H9 (cell line): ENCODE measurements around the gene HSPA2. TPM values are rescaled to one million over a fixed set of nuclear protein-coding genes. Genes with fewer than 3 reads are reported as not detected.

Experiments
- DNase-seq: peaks from one replicate; pipeline ENCODE4 v3.0.0-alpha.2; 2017
- H2AFZ ChIP-seq: one replicate; pipeline ENCODE4 v1.6.1; 2013; ENCODE audit warnings: mild to moderate bottlenecking, low read length, control low read depth, moderate library complexity
- H2AK5ac ChIP-seq: 2 replicates; pipeline ENCODE4 v1.6.1; 2013; ENCODE audit warnings: low read length, control low read depth, mixed read lengths; ENCODE audit not compliant: insufficient read length
- H2BK120ac ChIP-seq: one replicate; pipeline ENCODE4 v1.6.1; 2013; ENCODE audit warnings: low read depth, mild to moderate bottlenecking, low read length, control low read depth, inconsistent platforms; ENCODE audit not compliant: poor library complexity, severe bottlenecking
- H2BK12ac ChIP-seq: 2 replicates; pipeline ENCODE4 v1.6.1; 2013; ENCODE audit warnings: low read length, control low read depth, mixed read lengths, low read depth; ENCODE audit not compliant: insufficient read length
- H2BK15ac ChIP-seq: 2 replicates; pipeline ENCODE4 v1.6.1; 2013; ENCODE audit warnings: low read depth, low read length, control low read depth
- H2BK20ac ChIP-seq: one replicate; pipeline ENCODE4 v1.6.1; 2013; ENCODE audit warnings: low read depth, mild to moderate bottlenecking, low read length, control low read depth, inconsistent platforms; ENCODE audit not compliant: poor library complexity, severe bottlenecking
- H2BK5ac ChIP-seq: 2 replicates; pipeline ENCODE4 v1.6.1; 2013; ENCODE audit warnings: low read length, control low read depth, mixed read lengths; ENCODE audit not compliant: insufficient read length
- H3K14ac ChIP-seq: 2 replicates; pipeline ENCODE4 v1.6.1; 2013; ENCODE audit warnings: low read length, control low read depth; ENCODE audit not compliant: insufficient read depth
- H3K18ac ChIP-seq: 2 replicates; pipeline ENCODE4 v1.6.1; 2013; ENCODE audit warnings: low read depth, mild to moderate bottlenecking, mixed read lengths, low read length, control low read depth; ENCODE audit not compliant: insufficient read length
- H3K23ac ChIP-seq: 2 replicates; pipeline ENCODE4 v1.6.1; 2013; ENCODE audit warnings: low read length, control low read depth, mixed read lengths, low read depth; ENCODE audit not compliant: insufficient read length
- H3K23me2 ChIP-seq: 2 replicates; pipeline ENCODE4 v1.6.1; 2013; ENCODE audit warnings: low read depth, mild to moderate bottlenecking, mixed read lengths, low read length, control low read depth; ENCODE audit not compliant: insufficient read length, poor library complexity, severe bottlenecking
- H3K27ac ChIP-seq: 2 replicates; pipeline ENCODE4 v1.5.1; 2013; ENCODE audit warnings: low read length, control low read depth, mixed read lengths, low read depth; ENCODE audit not compliant: insufficient read length
- H3K27me3 ChIP-seq: 2 replicates; pipeline ENCODE4 v1.6.1; 2013; ENCODE audit warnings: low read length, control low read depth, inconsistent platforms; ENCODE audit not compliant: insufficient read depth
- H3K4ac ChIP-seq: 2 replicates; pipeline ENCODE4 v1.6.1; 2013; ENCODE audit warnings: low read depth, mild to moderate bottlenecking, control low read depth, inconsistent platforms, low read length, moderate library complexity
- H3K4me1 ChIP-seq: 2 replicates; pipeline ENCODE4 v1.6.1; 2013; ENCODE audit warnings: low read length, control low read depth, inconsistent platforms; ENCODE audit not compliant: insufficient read depth
- H3K4me2 ChIP-seq: 2 replicates; pipeline ENCODE4 v1.6.1; 2013; ENCODE audit warnings: low read length, control low read depth, mixed read lengths; ENCODE audit not compliant: insufficient read length, insufficient read depth
- H3K56ac ChIP-seq: 2 replicates; pipeline ENCODE4 v1.6.1; 2013; ENCODE audit warnings: low read depth, mild to moderate bottlenecking, mixed read lengths, low read length, control low read depth; ENCODE audit not compliant: insufficient read length
- H3K79me1 ChIP-seq: 2 replicates; pipeline ENCODE4 v1.6.1; 2013; ENCODE audit warnings: low read depth, mild to moderate bottlenecking, moderate library complexity, low read length, control low read depth, inconsistent platforms; ENCODE audit not compliant: insufficient read depth, poor library complexity, severe bottlenecking
- H3K79me2 ChIP-seq: 2 replicates; pipeline ENCODE4 v1.6.1; 2013; ENCODE audit warnings: low read length, control low read depth, inconsistent platforms; ENCODE audit not compliant: insufficient read depth
- H3K9ac ChIP-seq: 2 replicates; pipeline ENCODE4 v1.6.1; 2013; ENCODE audit warnings: low read length, control low read depth, mixed read lengths; ENCODE audit not compliant: insufficient read length; ENCODE audit errors: extremely low read depth
- H3K9me3 ChIP-seq: one replicate; pipeline ENCODE4 v1.6.1; 2013; ENCODE audit warnings: low read depth, low read length, inconsistent platforms; ENCODE audit not compliant: control insufficient read depth
- H3T11ph ChIP-seq: one replicate; pipeline ENCODE4 v1.6.1; 2013; ENCODE audit warnings: mild to moderate bottlenecking, low read length, control low read depth, inconsistent platforms
- H4K20me1 ChIP-seq: one replicate; pipeline ENCODE4 v1.6.1; 2013; ENCODE audit not compliant: control insufficient read depth, insufficient read length, insufficient read depth
- H4K5ac ChIP-seq: 2 replicates; pipeline ENCODE4 v1.6.1; 2013; ENCODE audit warnings: low read depth, mild to moderate bottlenecking, mixed read lengths, low read length, control low read depth; ENCODE audit not compliant: insufficient read length
- H4K8ac ChIP-seq: replicated peaks from 2 replicates; pipeline ENCODE4 v1.6.1; 2013; ENCODE audit warnings: low read length, control low read depth, mixed read lengths, low read depth; ENCODE audit not compliant: insufficient read length
- H4K91ac ChIP-seq: 2 replicates; pipeline ENCODE4 v1.6.1; 2013; ENCODE audit warnings: low read depth, mild to moderate bottlenecking, moderate library complexity, mixed read lengths, low read length, control low read depth; ENCODE audit not compliant: insufficient read length
- H3K27ac Mint-ChIP-seq, 3 experiments: 2 replicates in 2 of 3; 3 replicates in 1 of 3; pipeline ENCODE4 v1.8.0; 2020 to 2021; ENCODE audit warnings: mixed read lengths in 3 of 3, mild to moderate bottlenecking in 1 of 3, moderate library complexity in 1 of 3
- H3K27me3 Mint-ChIP-seq: 2 replicates; pipeline ENCODE4 v1.8.0; 2021; ENCODE audit warnings: low read depth, mild to moderate bottlenecking, moderate library complexity, mixed read lengths
- H3K36me3 Mint-ChIP-seq, 3 experiments: 2 replicates in 2 of 3; 3 replicates in 1 of 3; pipeline ENCODE4 v1.8.0; 2020 to 2021; ENCODE audit warnings: low read depth in 3 of 3, mixed read lengths in 3 of 3; ENCODE audit not compliant: insufficient read depth in 1 of 3
- H3K4me1 Mint-ChIP-seq, 2 experiments: 2 replicates each; pipeline ENCODE4 v1.8.0; 2020; ENCODE audit warnings: mixed read lengths in 2 of 2
- H3K4me3 Mint-ChIP-seq, 2 experiments: 2 replicates in 1 of 2; 3 replicates in 1 of 2; pipeline ENCODE4 v1.8.0; 2020 to 2021; ENCODE audit warnings: mild to moderate bottlenecking in 2 of 2, mixed read lengths in 2 of 2, moderate library complexity in 1 of 2
- H3K9me3 Mint-ChIP-seq, 2 experiments: 2 replicates in 1 of 2; 3 replicates in 1 of 2; pipeline ENCODE4 v1.8.0; 2020; ENCODE audit warnings: mild to moderate bottlenecking in 2 of 2, mixed read lengths in 2 of 2, moderate library complexity in 1 of 2
- WGBS: extraction: QIAGEN DNeasy Blood & Tissue Kit; methylation state at CpG from one replicate; pipeline ENCODE4 v1.1.7; 2013; ENCODE audit warnings: missing lambda C conversion rate, low lambda C conversion rate, mixed read lengths; ENCODE audit not compliant: insufficient read length; ENCODE audit errors: extremely low coverage; 5-methylcytosine and 5-hydroxymethylcytosine counted together
- total RNA-seq: library from RNA; stranded (reverse); gene quantifications from 2 replicates; pipeline ENCODE4 v1.2.1, GENCODE V29; 2021
- TF ChIP-seq, protein P1 (sequence below): fragments of 200-600 bp; sonication (generic); conservative IDR thresholded peaks from 3 replicates; pipeline ENCODE4 v1.8.0; 2021; ENCODE audit warnings: antibody characterized with exemption, mild to moderate bottlenecking

HSPA2 gene
- total RNA-seq, 1 experiment from 2014 or later = 25.8 TPM

DNA sequence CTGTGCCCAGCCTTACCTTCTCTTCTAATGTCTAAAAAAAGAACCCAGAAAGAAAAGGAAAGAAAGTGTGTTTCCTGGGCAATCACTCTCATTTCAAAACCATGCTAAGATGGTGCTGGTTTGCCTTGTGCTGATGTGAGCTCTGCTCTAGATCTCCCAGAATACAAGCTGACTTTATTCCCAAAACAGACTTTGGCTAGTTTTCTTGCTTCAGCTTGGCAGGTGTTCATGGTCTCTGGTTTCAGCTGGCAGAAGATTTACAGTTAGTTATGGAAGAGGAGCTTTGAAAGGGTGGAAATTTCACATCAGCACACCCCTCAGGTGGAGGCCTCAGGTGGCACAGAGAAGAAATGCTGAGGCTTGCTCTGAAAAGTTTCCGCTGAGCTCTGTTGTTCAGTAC, 43.6 kb downstream of the HSPA2 start:
- Histone ChIP-seq H3T11ph (no peak overlapping the region), H4K8ac (no peak overlapping the region), H3K27me3 (no peaks in the 10 kb centered on the region), H2BK5ac (no peak overlapping the region), H3K27ac (no peak overlapping the region), H3K4me1 (peaks cover 3% of the 10 kb centered on the region; the same call in 1 of the 2 replicates), H3K79me2 (no peaks in the 10 kb centered on the region), H4K5ac (no peak overlapping the region), H4K20me1 (no peaks in the 10 kb centered on the region), H3K23me2 (no peaks in the 10 kb centered on the region), H3K14ac (no peak overlapping the region), H3K9me3 (no peaks in the 10 kb centered on the region), H2AFZ (no peak overlapping the region), H2BK20ac (no peak overlapping the region), H3K4me2 (no peak overlapping the region), H3K56ac (no peak overlapping the region), H3K4ac (no peak overlapping the region), H3K23ac (no peak overlapping the region), H3K18ac (no peak overlapping the region), H2BK12ac (no peak overlapping the region), H3K9ac (no peak overlapping the region), H4K91ac (no peak overlapping the region), H2BK120ac (no peak overlapping the region), H3K79me1 (no peaks in the 10 kb centered on the region), H2BK15ac (no peak overlapping the region), H2AK5ac (no peak overlapping the region)
- WGBS = no CpG with 5 or more reads among the region's 1 CpG
- Mint-ChIP-seq H3K36me3 (no peaks in the 10 kb centered on the region), H3K27ac (no peak overlapping the region), H3K4me1 (peaks cover 18% of the 10 kb centered on the region in 2 experiments), H3K4me3 (no peak overlapping the region), H3K9me3 (no peaks in the 10 kb centered on the region), H3K27me3 (no peaks in the 10 kb centered on the region)
- no peak for DNase-seq
- TF ChIP-seq, protein P1, sequence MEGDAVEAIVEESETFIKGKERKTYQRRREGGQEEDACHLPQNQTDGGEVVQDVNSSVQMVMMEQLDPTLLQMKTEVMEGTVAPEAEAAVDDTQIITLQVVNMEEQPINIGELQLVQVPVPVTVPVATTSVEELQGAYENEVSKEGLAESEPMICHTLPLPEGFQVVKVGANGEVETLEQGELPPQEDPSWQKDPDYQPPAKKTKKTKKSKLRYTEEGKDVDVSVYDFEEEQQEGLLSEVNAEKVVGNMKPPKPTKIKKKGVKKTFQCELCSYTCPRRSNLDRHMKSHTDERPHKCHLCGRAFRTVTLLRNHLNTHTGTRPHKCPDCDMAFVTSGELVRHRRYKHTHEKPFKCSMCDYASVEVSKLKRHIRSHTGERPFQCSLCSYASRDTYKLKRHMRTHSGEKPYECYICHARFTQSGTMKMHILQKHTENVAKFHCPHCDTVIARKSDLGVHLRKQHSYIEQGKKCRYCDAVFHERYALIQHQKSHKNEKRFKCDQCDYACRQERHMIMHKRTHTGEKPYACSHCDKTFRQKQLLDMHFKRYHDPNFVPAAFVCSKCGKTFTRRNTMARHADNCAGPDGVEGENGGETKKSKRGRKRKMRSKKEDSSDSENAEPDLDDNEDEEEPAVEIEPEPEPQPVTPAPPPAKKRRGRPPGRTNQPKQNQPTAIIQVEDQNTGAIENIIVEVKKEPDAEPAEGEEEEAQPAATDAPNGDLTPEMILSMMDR = no peak
